Measurements from ENCODE around the gene NR6A1. TPM values are rescaled to one million over a fixed set of nuclear protein-coding genes. Genes with fewer than 3 reads are reported as not detected.

The NR6A1 gene
- polyA plus RNA-seq, 1 donor from 2014 or later: 4.3 TPM

DNA sequence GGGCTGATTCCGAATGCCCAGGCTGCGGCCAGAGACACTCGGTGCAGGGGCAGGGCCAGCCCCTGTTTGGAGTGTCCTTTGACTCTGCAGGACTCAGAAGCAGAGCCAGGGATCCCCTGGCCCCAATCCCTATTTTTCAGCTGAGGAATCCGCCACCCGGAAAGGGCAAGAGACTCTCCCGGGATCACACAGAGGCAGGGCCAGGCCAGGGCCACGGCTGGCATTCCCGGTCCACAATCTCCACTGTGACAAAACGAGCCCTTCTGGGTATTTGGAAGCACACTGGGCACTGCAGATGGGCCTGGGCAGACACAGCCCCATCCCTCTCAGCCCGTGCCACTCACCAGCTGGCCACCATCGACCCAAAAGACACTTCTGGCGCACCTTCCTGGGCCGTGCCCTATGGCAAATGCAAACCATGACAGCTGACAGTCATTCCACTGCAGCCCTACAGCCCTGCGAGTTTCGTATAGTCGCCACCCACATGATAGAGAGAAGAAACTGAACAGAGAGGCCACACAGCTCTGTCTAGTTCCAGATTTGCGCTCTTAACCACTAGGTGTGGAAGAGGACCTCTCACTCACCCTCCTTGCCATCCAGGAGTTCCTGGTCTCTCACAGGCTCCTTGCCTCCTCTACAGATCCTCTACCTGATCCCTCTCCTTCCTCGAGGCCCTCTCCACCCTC lies 277.2 kb downstream of the NR6A1 start:
- no peaks in the 10 kb centered on the region for H4K20me1 ChIP-seq (ENCODE audit: insufficient read depth)
- no peaks in the 10 kb centered on the region for H3K9me2 ChIP-seq (ENCODE audit: insufficient read depth, low read length)
- no peak overlapping the region for H3K9ac ChIP-seq (ENCODE audit: low read length)
- no peaks in the 10 kb centered on the region for H3F3A ChIP-seq (ENCODE audit: insufficient read depth, low read length, poor library complexity, severe bottlenecking)
- TF ChIP-seq, protein P1, sequence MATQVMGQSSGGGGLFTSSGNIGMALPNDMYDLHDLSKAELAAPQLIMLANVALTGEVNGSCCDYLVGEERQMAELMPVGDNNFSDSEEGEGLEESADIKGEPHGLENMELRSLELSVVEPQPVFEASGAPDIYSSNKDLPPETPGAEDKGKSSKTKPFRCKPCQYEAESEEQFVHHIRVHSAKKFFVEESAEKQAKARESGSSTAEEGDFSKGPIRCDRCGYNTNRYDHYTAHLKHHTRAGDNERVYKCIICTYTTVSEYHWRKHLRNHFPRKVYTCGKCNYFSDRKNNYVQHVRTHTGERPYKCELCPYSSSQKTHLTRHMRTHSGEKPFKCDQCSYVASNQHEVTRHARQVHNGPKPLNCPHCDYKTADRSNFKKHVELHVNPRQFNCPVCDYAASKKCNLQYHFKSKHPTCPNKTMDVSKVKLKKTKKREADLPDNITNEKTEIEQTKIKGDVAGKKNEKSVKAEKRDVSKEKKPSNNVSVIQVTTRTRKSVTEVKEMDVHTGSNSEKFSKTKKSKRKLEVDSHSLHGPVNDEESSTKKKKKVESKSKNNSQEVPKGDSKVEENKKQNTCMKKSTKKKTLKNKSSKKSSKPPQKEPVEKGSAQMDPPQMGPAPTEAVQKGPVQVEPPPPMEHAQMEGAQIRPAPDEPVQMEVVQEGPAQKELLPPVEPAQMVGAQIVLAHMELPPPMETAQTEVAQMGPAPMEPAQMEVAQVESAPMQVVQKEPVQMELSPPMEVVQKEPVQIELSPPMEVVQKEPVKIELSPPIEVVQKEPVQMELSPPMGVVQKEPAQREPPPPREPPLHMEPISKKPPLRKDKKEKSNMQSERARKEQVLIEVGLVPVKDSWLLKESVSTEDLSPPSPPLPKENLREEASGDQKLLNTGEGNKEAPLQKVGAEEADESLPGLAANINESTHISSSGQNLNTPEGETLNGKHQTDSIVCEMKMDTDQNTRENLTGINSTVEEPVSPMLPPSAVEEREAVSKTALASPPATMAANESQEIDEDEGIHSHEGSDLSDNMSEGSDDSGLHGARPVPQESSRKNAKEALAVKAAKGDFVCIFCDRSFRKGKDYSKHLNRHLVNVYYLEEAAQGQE (IDR thresholded peaks at IDR 0.05; ENCODE audit: borderline replicate concordance): no peak
- no peak for TF ChIP-seq MXI1 (conservative IDR thresholded peaks at IDR 0.05; ENCODE audit: poor library complexity, severe bottlenecking)
- TF ChIP-seq SMC3 (conservative IDR thresholded peaks at IDR 0.05; ENCODE audit: poor library complexity): no peak
- no peak for TF ChIP-seq POLR2AphosphoS5 (IDR thresholded peaks at IDR 0.05)
- no peak for TF ChIP-seq EP300 (conservative IDR thresholded peaks at IDR 0.05; ENCODE audit: poor library complexity, severe bottlenecking)
- TF ChIP-seq, protein P2, sequence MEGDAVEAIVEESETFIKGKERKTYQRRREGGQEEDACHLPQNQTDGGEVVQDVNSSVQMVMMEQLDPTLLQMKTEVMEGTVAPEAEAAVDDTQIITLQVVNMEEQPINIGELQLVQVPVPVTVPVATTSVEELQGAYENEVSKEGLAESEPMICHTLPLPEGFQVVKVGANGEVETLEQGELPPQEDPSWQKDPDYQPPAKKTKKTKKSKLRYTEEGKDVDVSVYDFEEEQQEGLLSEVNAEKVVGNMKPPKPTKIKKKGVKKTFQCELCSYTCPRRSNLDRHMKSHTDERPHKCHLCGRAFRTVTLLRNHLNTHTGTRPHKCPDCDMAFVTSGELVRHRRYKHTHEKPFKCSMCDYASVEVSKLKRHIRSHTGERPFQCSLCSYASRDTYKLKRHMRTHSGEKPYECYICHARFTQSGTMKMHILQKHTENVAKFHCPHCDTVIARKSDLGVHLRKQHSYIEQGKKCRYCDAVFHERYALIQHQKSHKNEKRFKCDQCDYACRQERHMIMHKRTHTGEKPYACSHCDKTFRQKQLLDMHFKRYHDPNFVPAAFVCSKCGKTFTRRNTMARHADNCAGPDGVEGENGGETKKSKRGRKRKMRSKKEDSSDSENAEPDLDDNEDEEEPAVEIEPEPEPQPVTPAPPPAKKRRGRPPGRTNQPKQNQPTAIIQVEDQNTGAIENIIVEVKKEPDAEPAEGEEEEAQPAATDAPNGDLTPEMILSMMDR (IDR thresholded peaks at IDR 0.05; ENCODE audit: poor library complexity, severe bottlenecking): no peak
- no peak for TF ChIP-seq RAD21 (conservative IDR thresholded peaks at IDR 0.05)
- no peak for TF ChIP-seq TAF1 (IDR thresholded peaks at IDR 0.05; ENCODE audit: low read depth)
- TF ChIP-seq EZH2 (IDR thresholded peaks at IDR 0.05; ENCODE audit: borderline replicate concordance, insufficient read depth, low read length, poor library complexity, severe bottlenecking): no peak
- H3K27ac ChIP-seq (ENCODE audit: low read length): no peak overlapping the region
- no peaks in the 10 kb centered on the region for H3K36me3 ChIP-seq (ENCODE audit: insufficient read depth, low read length)
- H3K27me3 ChIP-seq (ENCODE audit: insufficient read depth, low read depth, low read length): peaks cover 5% of the 10 kb centered on the region
- no peak overlapping the region for H3K4me2 ChIP-seq (ENCODE audit: low read length)
- no peak overlapping the region for H3K4me3 ChIP-seq (ENCODE audit: low read length)
- no peak overlapping the region for H2AFZ ChIP-seq (ENCODE audit: low read depth, low read length)
- no peaks in the 10 kb centered on the region for H3K9me3 ChIP-seq (ENCODE audit: low read length)
- no peaks in the 10 kb centered on the region for H3K79me2 ChIP-seq (replicated peaks; ENCODE audit: insufficient read depth, low read length)

DNA sequence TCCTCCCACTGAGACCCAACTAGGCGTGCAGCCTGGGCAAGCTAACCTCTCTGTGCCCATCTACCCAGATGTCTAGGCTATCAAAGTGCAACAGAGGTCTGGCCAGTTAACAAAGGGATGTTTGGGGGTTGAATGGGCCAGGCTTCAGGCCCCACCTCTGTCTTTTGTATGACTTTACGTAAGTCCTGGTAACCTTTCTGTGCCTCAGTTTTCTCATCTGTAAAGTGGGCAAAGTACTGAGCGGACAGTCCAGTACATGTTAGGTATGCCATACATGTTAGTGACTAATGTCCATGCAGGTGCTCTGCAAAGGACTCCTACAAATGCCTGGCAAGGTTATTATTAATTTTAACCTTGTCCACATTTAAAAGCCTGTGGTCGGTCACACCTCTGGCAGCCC lies 277.9 kb downstream of the NR6A1 start:
- Histone ChIP-seq H3K36me3 (ENCODE audit: insufficient read depth, low read length) (no peaks in the 10 kb centered on the region), H2AFZ (ENCODE audit: low read depth, low read length) (no peak overlapping the region), H3K27me3 (ENCODE audit: insufficient read depth, low read depth, low read length) (peaks cover 5% of the 10 kb centered on the region), H3F3A (ENCODE audit: insufficient read depth, low read length, poor library complexity, severe bottlenecking) (no peaks in the 10 kb centered on the region), H3K9me2 (ENCODE audit: insufficient read depth, low read length) (no peaks in the 10 kb centered on the region), H3K27ac (ENCODE audit: low read length) (no peak overlapping the region), H3K79me2 (replicated peaks; ENCODE audit: insufficient read depth, low read length) (no peaks in the 10 kb centered on the region), H3K4me3 (ENCODE audit: low read length) (no peak overlapping the region), H3K9me3 (ENCODE audit: low read length) (no peaks in the 10 kb centered on the region), H3K4me2 (ENCODE audit: low read length) (no peak overlapping the region), H4K20me1 (ENCODE audit: insufficient read depth) (no peaks in the 10 kb centered on the region), H3K9ac (ENCODE audit: low read length) (no peak overlapping the region)
- TF ChIP-seq EP300 (conservative IDR thresholded peaks at IDR 0.05; ENCODE audit: poor library complexity, severe bottlenecking) (no peak), MXI1 (conservative IDR thresholded peaks at IDR 0.05; ENCODE audit: poor library complexity, severe bottlenecking) (no peak), POLR2AphosphoS5 (IDR thresholded peaks at IDR 0.05) (no peak), TAF1 (IDR thresholded peaks at IDR 0.05; ENCODE audit: low read depth) (no peak), SMC3 (conservative IDR thresholded peaks at IDR 0.05; ENCODE audit: poor library complexity) (no peak)
- TF ChIP-seq, protein P2 (IDR thresholded peaks at IDR 0.05; ENCODE audit: poor library complexity, severe bottlenecking): no peak
